Endothelial cell of umbilical vein (primary cell): ENCODE measurements around the gene PTPRD. TPM values are rescaled to one million over a fixed set of nuclear protein-coding genes. Genes with fewer than 3 reads are reported as not detected.
"Not testable (repeated sequence)": the region's sequence is repeated elsewhere in the genome, so short reads cannot be mapped to it uniquely, and the experiment has no call there.

Experiments used
- BruUV-seq: library from RNA; stranded (reverse); fragments of 400-500 nt; replicated peaks from 2 replicates; lab custom pipeline; 2021; lab: Mats Ljungman, UMichigan
- CTCF ChIA-PET: fragments of 300-600, 350-600 bp; sonication (Branson Sonifier 250); formaldehyde crosslinking; loops from one replicate; lab custom pipeline; 2021; ENCODE audit warnings: antibody characterized with exemption, inconsistent platforms; lab: Charles Lee
- POLR2A ChIA-PET: fragments of 300-600, 350-600 bp; sonication (Branson Sonifier 250); formaldehyde crosslinking; loops from one replicate; lab custom pipeline; 2021; ENCODE audit warnings: antibody characterized with exemption, inconsistent platforms; lab: Charles Lee
- DNase-seq: peaks from one replicate; pipeline ENCODE4 v3.0.0-alpha.2; 2011; ENCODE audit warnings: low read depth, low spot score
- FAIRE-seq: peaks from 2 replicates; lab custom pipeline; 2011; peaks lifted over from hg19 to GRCh38; lab: Jason Lieb, UNC
- H2AFZ ChIP-seq: 2 replicates; pipeline ENCODE4 v1.6.0; 2012; ENCODE audit warnings: low read depth, low read length, control low read depth, inconsistent platforms
- H3K27ac ChIP-seq: 2 replicates; pipeline ENCODE4 v1.5.1; 2011; ENCODE audit warnings: low read depth, mild to moderate bottlenecking, control low read depth, low read length, moderate library complexity; ENCODE audit not compliant: insufficient read depth
- H3K27me3 ChIP-seq, 2 experiments: 2 replicates each; pipeline versions ENCODE4 v1.6.0 to v1.6.1; 2011; ENCODE audit warnings: low read length in 2 of 2, mixed read lengths in 1 of 2; ENCODE audit not compliant: control insufficient read depth in 2 of 2, insufficient read depth in 2 of 2
- H3K36me3 ChIP-seq, 2 experiments: 2 replicates in 1 of 2; 3 replicates in 1 of 2; pipeline ENCODE4 v1.5.1; 2011; ENCODE audit warnings: low read length in 2 of 2, mild to moderate bottlenecking in 1 of 2, moderate library complexity in 1 of 2; ENCODE audit not compliant: control insufficient read depth in 2 of 2, insufficient read depth in 2 of 2; ENCODE audit errors: extremely low read depth in 1 of 2
- H3K4me1 ChIP-seq: 3 replicates; pipeline ENCODE4 v1.5.1; 2011; ENCODE audit warnings: mild to moderate bottlenecking, low read length; ENCODE audit not compliant: control insufficient read depth, insufficient read depth; ENCODE audit errors: extremely low read depth
- H3K4me2 ChIP-seq: 2 replicates; pipeline ENCODE4 v1.6.1; 2011; ENCODE audit warnings: low read length, control low read depth, mixed read lengths; ENCODE audit not compliant: insufficient read depth
- H3K4me3 ChIP-seq, 3 experiments: fragments of 200-600 bp in 1 of 3; sonication (generic), shearing (Covaris generic) in 1 of 3; replicated peaks in 1 of 3; 2 replicates each; pipeline ENCODE4 v1.5.1; 2011 to 2016; ENCODE audit warnings: control low read depth in 3 of 3, low read length in 3 of 3, mild to moderate bottlenecking in 2 of 3, inconsistent platforms in 1 of 3, low read depth in 1 of 3, moderate library complexity in 1 of 3; ENCODE audit not compliant: insufficient read depth in 1 of 3
- H3K79me2 ChIP-seq: 2 replicates; pipeline ENCODE4 v1.6.0; 2012; ENCODE audit warnings: low read length, inconsistent platforms; ENCODE audit not compliant: control insufficient read depth, insufficient read depth
- H3K9ac ChIP-seq: replicated peaks from 2 replicates; pipeline ENCODE3; 2011; ENCODE audit warnings: low read length, control low read depth; ENCODE audit not compliant: insufficient read depth; ENCODE audit errors: extremely low read depth
- H3K9me1 ChIP-seq: replicated peaks from 3 replicates; pipeline ENCODE4 v1.6.0; 2011; ENCODE audit warnings: mild to moderate bottlenecking, low read length; ENCODE audit not compliant: control insufficient read depth, insufficient read depth; ENCODE audit errors: extremely low read depth
- H3K9me3 ChIP-seq: replicated peaks from 2 replicates; pipeline ENCODE4 v1.5.1; 2012; ENCODE audit warnings: low read length, inconsistent platforms; ENCODE audit not compliant: control insufficient read depth, insufficient read depth
- H4K20me1 ChIP-seq: replicated peaks from 2 replicates; pipeline ENCODE3; 2011; ENCODE audit warnings: mild to moderate bottlenecking, low read length; ENCODE audit not compliant: control insufficient read depth, insufficient read depth; ENCODE audit errors: extremely low read depth
- EZH2 ChIP-seq: IDR thresholded peaks from 2 replicates; pipeline ENCODE4 v1.6.1; 2012; ENCODE audit warnings: borderline replicate concordance, low read depth, mild to moderate bottlenecking, moderate library complexity, low read length, inconsistent platforms; ENCODE audit not compliant: severe bottlenecking
- JUN ChIP-seq: IDR thresholded peaks from 2 replicates; pipeline ENCODE4 v1.6.1; 2011; ENCODE audit warnings: borderline replicate concordance, low read depth; ENCODE audit not compliant: insufficient read length, insufficient read depth
- MYC ChIP-seq: IDR thresholded peaks from one replicate; pipeline ENCODE4 v1.6.1; 2011; ENCODE audit warnings: mild to moderate bottlenecking, low read depth, low read length
- POLR2A ChIP-seq: IDR thresholded peaks from 2 replicates; pipeline ENCODE4 v1.6.1; 2012; ENCODE audit warnings: low read depth, mild to moderate bottlenecking, control low read depth, low read length
- POLR2AphosphoS5 ChIP-seq: IDR thresholded peaks from 2 replicates; pipeline ENCODE4 v1.6.1; 2012; ENCODE audit warnings: low read depth, mild to moderate bottlenecking, control low read depth, low read length, moderate library complexity; ENCODE audit not compliant: insufficient read depth
- dilution Hi-C: fragments of 300-500 bp; cut with MboI; formaldehyde crosslinking; loops from one replicate; pipeline ENCODE4 v1.15.0; 2019; ENCODE audit warnings: low sequenced_read_pairs; ENCODE audit not compliant: extremely low pct_ligation_motif_present
- intact Hi-C: fragments of 100-400 bp; cut with micrococcal nuclease; formaldehyde crosslinking; loops from one replicate; pipeline ENCODE4 v1.10.0; 2022
- polyA plus RNA-seq, 4 experiments: library from polyadenylated mRNA; depleted of rRNA in 3 of 4; stranded (reverse) in 3 of 4; unstranded in 1 of 4; fragments of >200 nt; gene quantifications; 2 replicates each; pipeline versions ENCODE4 v1.2.1 to v1.2.3, GENCODE V29; 2011 to 2012; ENCODE audit warnings: missing spikeins in 1 of 4
- total RNA-seq: library from RNA; stranded (reverse); gene quantifications from 2 replicates; pipeline ENCODE4 v1.2.3, GENCODE V29; 2021
- TF ChIP-seq, protein P1 (sequence below): IDR thresholded peaks from 2 replicates; pipeline ENCODE4 v1.6.1; 2011; ENCODE audit not compliant: insufficient read depth, insufficient read length

The PTPRD gene
- total and polyA plus RNA-seq, 2 donors (not counting 3 experiments of a cell fraction or from before 2014, with no cell fraction given): 5.5 to 5.7 TPM

DNA sequence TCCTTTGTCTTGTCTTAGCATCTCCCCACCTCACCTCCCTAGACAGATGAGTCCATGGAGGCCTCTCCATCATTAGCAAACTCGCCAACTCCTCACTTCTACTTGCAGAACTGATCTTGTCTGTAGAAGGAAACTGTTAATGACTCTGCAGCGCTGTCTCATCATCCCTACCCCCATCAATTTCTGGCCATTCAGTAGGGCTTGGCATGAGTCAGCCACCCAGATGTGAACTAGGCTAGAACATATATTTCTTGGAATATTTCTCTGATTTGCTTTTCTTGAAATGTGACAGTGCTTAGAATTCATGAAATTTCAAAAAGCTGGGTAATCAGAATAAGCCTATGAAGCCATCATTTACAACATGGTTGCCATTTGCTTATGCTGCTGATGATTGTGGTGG is 1688.2 kb downstream of the PTPRD start:
- DNase-seq (no peak), FAIRE-seq (no peak)
- Histone ChIP-seq H3K27ac (no peak overlapping the region), H3K4me1 (no peaks in the 10 kb centered on the region), H3K9ac (no peak overlapping the region), H3K4me3 (no peak overlapping the region), H3K27me3 (no peaks in the 10 kb centered on the region), H3K9me1 (no peaks in the 10 kb centered on the region), H2AFZ (no peak overlapping the region), H3K36me3 (no peaks in the 10 kb centered on the region), H3K4me2 (no peak overlapping the region), H3K79me2 (no peaks in the 10 kb centered on the region), H4K20me1 (no peaks in the 10 kb centered on the region), H3K9me3 (no peaks in the 10 kb centered on the region)
- dilution Hi-C loops: no loop called here
- no TSS peak for BruUV-seq
- intact Hi-C loops: no loop called here
- ChIA-PET CTCF (no interaction called here), POLR2A (no interaction called here)
- TF ChIP-seq MYC (no peak), POLR2A (no peak), EZH2 (no peak), POLR2AphosphoS5 (no peak), JUN (no peak)
- TF ChIP-seq, protein P1, sequence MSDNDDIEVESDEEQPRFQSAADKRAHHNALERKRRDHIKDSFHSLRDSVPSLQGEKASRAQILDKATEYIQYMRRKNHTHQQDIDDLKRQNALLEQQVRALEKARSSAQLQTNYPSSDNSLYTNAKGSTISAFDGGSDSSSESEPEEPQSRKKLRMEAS: no peak

DNA sequence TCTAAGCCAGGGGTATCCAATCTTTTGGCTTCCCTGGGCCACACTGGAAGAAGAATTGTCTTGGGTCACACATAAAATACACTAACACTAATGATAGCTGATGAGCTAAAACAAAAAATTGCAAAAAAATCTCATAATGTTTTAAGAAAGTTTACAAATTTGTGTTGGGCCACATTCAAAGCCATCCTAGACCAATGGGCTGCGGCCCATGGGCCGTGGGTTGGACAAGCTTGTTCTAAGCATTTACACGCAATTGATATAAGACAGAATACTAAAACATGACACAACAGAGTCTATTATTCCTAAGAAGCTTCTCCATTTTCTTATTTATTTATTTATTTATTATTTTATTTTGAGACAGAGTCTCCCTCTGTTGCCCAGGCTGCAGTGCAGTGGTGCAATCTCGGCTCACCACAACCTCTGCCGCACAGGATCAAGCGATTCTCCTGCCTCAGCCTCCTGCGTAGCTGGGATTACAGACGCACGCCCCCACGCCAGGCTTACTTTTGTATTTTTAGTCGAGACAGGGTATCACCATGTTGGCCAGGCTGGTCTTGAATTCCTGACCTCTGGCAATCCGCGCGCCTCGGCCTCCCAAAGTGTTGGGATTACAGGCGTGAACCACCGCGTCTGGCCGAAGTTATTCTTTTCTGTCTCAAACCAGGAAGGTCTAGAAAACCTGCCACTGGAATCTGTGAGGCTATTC is 1692.2 kb downstream of the PTPRD start:
- H3K9ac ChIP-seq, BruUV-seq, H3K9me3 ChIP-seq, H3K4me2 ChIP-seq, H4K20me1 ChIP-seq, H3K27ac ChIP-seq, POLR2A ChIA-PET, H2AFZ ChIP-seq, H3K79me2 ChIP-seq, FAIRE-seq, H3K4me1 ChIP-seq, H3K9me1 ChIP-seq, H3K4me3 ChIP-seq, intact Hi-C loops, H3K27me3 ChIP-seq, DNase-seq, H3K36me3 ChIP-seq, dilution Hi-C loops: not testable (repeated sequence)
- CTCF ChIA-PET: interaction anchor here (0.6 to 1.0 kb wide), 2 partner anchors 16 to 25 kb away, joined by 3 read pairs; no protein-coding TSS in a partner anchor
